NCI-H2107 (cell line): ENCODE measurements around the gene SYTL1.
"Not testable (repeated sequence)": the region's sequence is repeated elsewhere in the genome, so short reads cannot be mapped to it uniquely, and the experiment has no call there.

Experiments
- DNase-seq: peaks from one replicate; lab custom pipeline; 2025; lab: John Stamatoyannopoulos, UW

Gene SYTL1

GRCh38 chr1:27384797-27385196, 43.0 kb downstream of the SYTL1 start:
- DNase-seq = not testable (repeated sequence)

- DNase-seq = peak; percentile 69
Measured at GRCh38 chr1:27388337-27389005, 46.6 kb downstream of the SYTL1 start.

GRCh38 chr1:27391511-27392095, 49.8 kb downstream of the SYTL1 start:
- DNase-seq = peak; percentile 44

- DNase-seq = peak; percentile 83
Measured at GRCh38 chr1:27392096-27392777, 50.4 kb downstream of the SYTL1 start, which contains the start of gene GPR3. TSS of gene GPR3 (plus strand) at chr1:27392622. CDS start at chr1:27393799, 1,177 bp downstream.

GRCh38 chr1:27392778-27393635, 51.2 kb downstream of the SYTL1 start:
- DNase-seq = no peak

GRCh38 chr1:27393641-27394281, 51.9 kb downstream of the SYTL1 start:
- DNase-seq = no peak

- DNase-seq = no peak
Measured at GRCh38 chr1:27394282-27394658, 52.4 kb downstream of the SYTL1 start.

- DNase-seq = no peak
Measured at GRCh38 chr1:27394925-27395324, 53.1 kb downstream of the SYTL1 start.

- DNase-seq = peak; percentile 86
Measured at GRCh38 chr1:27395441-27396195, 53.8 kb downstream of the SYTL1 start.

- DNase-seq = no peak
Measured at GRCh38 chr1:27397110-27397509, 55.3 kb downstream of the SYTL1 start.

- no peak for DNase-seq
Measured at GRCh38 chr1:27397749-27398148, 55.9 kb downstream of the SYTL1 start.

- no peak for DNase-seq
Measured at GRCh38 chr1:27398405-27399149, 56.8 kb downstream of the SYTL1 start.

- DNase-seq = no peak
Measured at GRCh38 chr1:27399251-27400025, 57.6 kb downstream of the SYTL1 start.

- no peak for DNase-seq
Measured at GRCh38 chr1:27400082-27400962, 58.5 kb downstream of the SYTL1 start.

GRCh38 chr1:27400963-27401341, 59.1 kb downstream of the SYTL1 start:
- no peak for DNase-seq

GRCh38 chr1:27402349-27402754, 60.5 kb downstream of the SYTL1 start:
- DNase-seq = no peak

GRCh38 chr1:27403065-27403726, 61.4 kb downstream of the SYTL1 start:
- DNase-seq = no peak
